Epithelial cell of proximal tubule (primary cell): ENCODE measurements around the gene SLTM. TPM values are rescaled to one million over a fixed set of nuclear protein-coding genes. Genes with fewer than 3 reads are reported as not detected.

Experiments
- DNase-seq: peaks from one replicate; pipeline ENCODE4 v3.0.0-alpha.2; 2011; ENCODE audit warnings: low read depth
- H3K4me3 ChIP-seq: 2 replicates; pipeline ENCODE4 v1.5.1; 2011; ENCODE audit warnings: low read depth, mild to moderate bottlenecking, low read length
- CTCF ChIP-seq: conservative IDR thresholded peaks from 2 replicates; pipeline ENCODE4 v1.5.1; 2012; ENCODE audit warnings: low read depth, mild to moderate bottlenecking, low read length
- total RNA-seq: library from RNA; depleted of rRNA; stranded (reverse); fragments of >200 nt; gene quantifications from 2 replicates; pipeline ENCODE4 v1.2.3, GENCODE V29; 2015

SLTM gene
- total RNA-seq, 1 donor from 2014 or later, result 47.9 TPM

GRCh38 chr15:58877999-58878825 is 55.3 kb downstream of the SLTM start:
- H3K4me3 ChIP-seq, result no peak overlapping the region
- DNase-seq, result no peak
- no peak for TF ChIP-seq CTCF

GRCh38 chr15:58876306-58877106 is 57.0 kb downstream of the SLTM start:
- TF ChIP-seq CTCF, result no peak
- DNase-seq, result no peak
- H3K4me3 ChIP-seq, result no peak overlapping the region

DNA sequence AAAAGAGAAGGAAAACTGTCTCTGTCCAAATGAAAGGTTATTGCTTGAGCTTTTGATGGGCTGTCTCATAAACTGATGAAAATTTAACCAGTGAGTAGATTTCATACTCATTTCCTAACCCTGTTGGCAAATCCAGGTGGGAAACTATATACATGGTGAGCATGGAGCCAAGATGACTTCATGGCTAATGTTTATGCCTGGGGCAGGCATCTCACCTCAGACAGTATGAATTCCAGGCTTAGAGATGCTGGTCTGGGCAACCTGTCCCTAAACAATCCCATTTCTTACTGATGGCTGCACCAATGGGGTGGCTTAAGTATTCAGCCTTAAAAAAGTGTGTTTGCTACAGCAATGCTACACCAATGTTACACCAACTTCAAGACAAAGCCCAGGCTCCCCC is 58.1 kb downstream of the SLTM start:
- no peak for TF ChIP-seq CTCF
- DNase-seq, result no peak
- no peak overlapping the region for H3K4me3 ChIP-seq

DNA sequence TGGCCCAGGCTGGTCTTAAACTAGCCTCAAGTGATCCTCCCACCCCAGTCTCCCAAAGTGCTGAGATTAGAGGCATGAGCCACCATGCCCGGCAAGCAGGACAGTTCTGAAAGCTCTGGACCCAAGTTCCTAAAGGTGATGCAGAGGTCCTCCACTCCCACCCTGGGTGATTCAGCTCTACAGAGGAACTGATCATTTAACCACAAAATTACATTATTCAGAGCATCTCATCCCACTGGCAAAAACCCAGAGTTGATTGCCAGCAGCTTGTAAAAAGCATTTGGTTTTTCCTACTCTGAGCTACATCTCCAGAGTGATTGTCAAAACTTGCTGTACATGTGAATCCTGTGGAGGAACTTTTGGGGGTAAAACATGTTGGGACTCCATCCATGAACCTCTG is 60.2 kb downstream of the SLTM start:
- TF ChIP-seq CTCF, result no peak
- DNase-seq, result no peak
- H3K4me3 ChIP-seq, result no peak overlapping the region

DNA sequence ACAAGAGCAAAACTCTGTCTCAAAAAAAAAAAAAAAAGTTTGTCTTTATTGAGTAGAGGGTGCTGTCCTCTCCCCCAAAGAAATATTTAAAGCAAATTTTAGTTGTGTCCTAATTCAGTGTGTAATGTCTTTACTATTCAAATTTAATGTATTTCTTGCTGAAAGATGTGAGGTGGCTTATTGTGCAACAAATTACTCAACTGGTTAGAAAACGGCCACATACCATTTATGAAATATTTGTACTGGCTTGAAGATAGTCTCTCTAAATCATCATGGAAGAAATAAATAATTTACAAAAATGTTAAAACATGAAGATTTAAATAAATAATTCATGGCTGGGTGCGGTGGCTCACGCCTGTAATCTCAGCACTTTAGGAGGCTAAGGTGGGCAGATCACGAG is 63.0 kb downstream of the SLTM start:
- TF ChIP-seq CTCF, result no peak
- H3K4me3 ChIP-seq, result no peak overlapping the region
- DNase-seq, result no peak

GRCh38 chr15:58867926-58868325 is 65.6 kb downstream of the SLTM start:
- H3K4me3 ChIP-seq, result no peak overlapping the region
- no peak for DNase-seq
- no peak for TF ChIP-seq CTCF
